Activated T-helper 1 cell treated with anti-CD3 and anti-CD28 coated beads, Interleukin-12 subunit alpha, Interleukin-12 subunit beta, Interleukin-2, Interleukin-4 antibody, amounts not matched to agents 30 ng/mL and 10 ng/mL and 1 ng/mL, durations not matched to agents 14 hours and 24 hours and 36 hours (primary cell): ENCODE measurements around the gene DGKD. TPM values are rescaled to one million over a fixed set of nuclear protein-coding genes. Genes with fewer than 3 reads are reported as not detected.
"Not testable (repeated sequence)": the region's sequence is repeated elsewhere in the genome, so short reads cannot be mapped to it uniquely, and the experiment has no call there.

Experiments used
- DNase-seq: peaks from one replicate; pipeline ENCODE4 v3.0.0; 2021; ENCODE audit warnings: low spot score
- H3K27ac Mint-ChIP-seq: one replicate; pipeline ENCODE4 v1.8.0; 2021; ENCODE audit warnings: mild to moderate bottlenecking, mixed read lengths
- H3K27me3 Mint-ChIP-seq: one replicate; pipeline ENCODE4 v1.8.0; 2022; ENCODE audit warnings: mild to moderate bottlenecking, moderate library complexity, mixed read lengths; ENCODE audit not compliant: insufficient read depth
- H3K36me3 Mint-ChIP-seq: one replicate; pipeline ENCODE4 v1.8.0; 2021; ENCODE audit warnings: low read depth, mixed read lengths
- H3K4me1 Mint-ChIP-seq: one replicate; pipeline ENCODE4 v1.8.0; 2021; ENCODE audit warnings: low read depth, mixed read lengths
- H3K4me3 Mint-ChIP-seq: one replicate; pipeline ENCODE4 v1.8.0; 2021; ENCODE audit warnings: mild to moderate bottlenecking, moderate library complexity, mixed read lengths
- H3K9me3 Mint-ChIP-seq: one replicate; pipeline ENCODE4 v1.8.0; 2021; ENCODE audit warnings: mixed read lengths
- intact Hi-C: fragments of 100-400 bp; cut with micrococcal nuclease; formaldehyde crosslinking; loops from one replicate; pipeline ENCODE4 v1.15.1; 2024
- total RNA-seq: library from RNA; stranded (reverse); gene quantifications from 2 replicates; pipeline ENCODE4 v1.2.3, GENCODE V29; 2022

Gene DGKD
- total RNA-seq, 1 donor from 2014 or later, result 43.7 TPM

DNA sequence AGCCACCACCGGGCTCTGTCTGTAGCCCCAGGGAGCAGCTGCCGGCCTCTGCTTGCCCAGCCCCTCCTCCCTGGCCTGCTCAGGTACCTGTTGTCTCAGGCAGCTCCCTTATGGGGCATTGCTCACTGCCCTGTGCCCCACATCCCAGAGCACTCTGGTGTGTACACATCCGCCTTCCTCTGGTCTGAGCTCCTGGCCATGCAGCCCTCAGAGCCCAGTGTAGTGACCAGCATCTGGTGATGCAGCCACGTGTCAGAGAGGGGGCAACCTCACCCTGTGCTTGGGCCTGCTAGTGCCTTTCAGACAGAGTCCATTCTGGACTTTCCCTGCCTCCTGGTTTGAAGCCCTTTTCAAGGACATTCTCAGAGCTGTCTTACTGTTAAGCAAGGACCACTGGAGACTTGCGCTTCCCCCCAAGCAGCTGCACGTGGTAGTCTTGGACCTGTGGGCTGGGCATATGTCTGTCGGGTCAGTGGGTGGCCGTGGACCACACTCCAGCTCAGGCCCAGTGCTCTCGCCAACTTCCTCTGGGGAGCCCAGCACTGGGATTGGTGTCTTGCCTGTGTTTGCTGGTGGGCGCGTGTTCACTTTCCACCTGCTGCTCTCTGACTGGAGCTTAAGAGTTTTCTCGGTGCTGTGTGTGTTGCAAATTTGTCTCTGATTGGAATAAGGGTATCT is 30.7 kb downstream of the DGKD start:
- Mint-ChIP-seq H3K27ac (peak overlapping the region; percentile 86), H3K27me3 (no peaks in the 10 kb centered on the region), H3K9me3 (no peaks in the 10 kb centered on the region), H3K4me3 (no peak overlapping the region), H3K4me1 (peaks cover 50% of the 10 kb centered on the region), H3K36me3 (peaks cover 10% of the 10 kb centered on the region)
- DNase-seq, result no peak
- intact Hi-C loops, result no loop called here

DNA sequence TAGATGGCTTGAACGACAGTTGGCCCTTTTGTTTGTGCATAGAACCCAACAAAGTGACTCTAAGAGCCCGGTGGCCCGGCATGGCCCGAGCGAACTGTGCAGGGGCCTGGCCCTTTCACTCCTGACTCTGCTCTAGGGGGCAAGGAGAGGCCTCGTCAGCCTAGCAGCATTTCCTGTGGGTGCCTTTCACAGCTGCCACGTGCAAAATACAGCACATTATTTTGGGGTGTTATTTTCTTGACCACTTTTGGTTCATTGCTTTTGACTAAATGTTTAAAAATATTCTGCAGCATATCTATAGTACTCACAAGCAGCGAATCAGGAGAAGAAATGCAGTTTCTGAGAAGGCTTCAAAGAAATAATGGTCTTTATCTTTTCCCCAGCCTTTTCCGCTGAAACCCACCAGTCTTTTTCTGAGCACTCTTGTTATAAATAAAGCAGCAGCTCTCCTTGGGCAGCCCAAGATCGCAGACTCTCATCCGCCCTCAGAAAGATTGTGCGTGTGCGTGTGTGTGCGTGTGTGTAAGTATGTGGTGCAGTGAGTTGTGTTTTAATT is 31.3 kb downstream of the DGKD start:
- Mint-ChIP-seq H3K36me3 (peaks cover 10% of the 10 kb centered on the region), H3K4me1 (peaks cover 50% of the 10 kb centered on the region)
- intact Hi-C loops, result no loop called here

DNA sequence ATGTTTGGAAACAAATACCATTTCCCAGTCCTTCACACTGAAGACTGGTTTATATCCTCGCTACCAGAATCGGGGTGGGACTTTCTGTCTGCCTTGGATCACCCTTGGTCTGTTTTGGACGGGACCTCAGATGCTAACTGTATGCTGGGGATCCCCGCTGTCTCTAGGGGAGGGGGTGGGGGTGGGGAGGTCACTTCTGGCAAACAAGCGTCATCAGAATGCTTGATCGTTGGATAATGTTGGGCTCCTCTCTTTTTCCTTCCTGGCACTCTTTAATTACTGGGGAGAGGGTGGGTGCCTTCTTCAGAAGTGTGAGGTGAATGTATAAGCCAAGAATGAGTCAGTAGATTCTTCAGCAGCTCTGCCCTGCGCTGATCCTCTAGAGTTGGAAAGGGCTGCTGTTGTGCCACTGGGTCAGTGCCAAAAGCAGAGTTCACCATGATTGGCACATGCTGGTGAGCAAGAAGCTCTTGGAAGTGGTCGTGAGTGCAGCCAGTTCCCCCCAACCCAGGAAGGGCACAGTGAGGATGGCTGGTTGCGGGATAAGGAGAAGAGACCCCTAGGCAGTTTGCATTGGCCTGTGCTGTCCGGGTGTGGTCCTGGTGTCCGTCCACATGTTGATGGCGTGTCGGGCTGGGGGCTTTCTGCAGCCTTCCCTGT is 32.2 kb downstream of the DGKD start:
- Mint-ChIP-seq H3K4me1 (peaks cover 42% of the 10 kb centered on the region), H3K4me3 (peak overlapping the region; percentile 12), H3K27me3 (no peaks in the 10 kb centered on the region), H3K9me3 (no peaks in the 10 kb centered on the region), H3K27ac (peak overlapping the region; percentile 86), H3K36me3 (peaks cover 13% of the 10 kb centered on the region)
- no peak for DNase-seq
- intact Hi-C loops, result no loop called here

More for the DNA sequence above, 31.3 kb downstream of the DGKD start:
- DNase-seq, result no peak
- H3K27me3 Mint-ChIP-seq, result no peaks in the 10 kb centered on the region
- H3K9me3 Mint-ChIP-seq, result no peaks in the 10 kb centered on the region
- peak overlapping the region; percentile 86 for H3K27ac Mint-ChIP-seq
- peak overlapping the region; percentile 53 for H3K4me3 Mint-ChIP-seq

DNA sequence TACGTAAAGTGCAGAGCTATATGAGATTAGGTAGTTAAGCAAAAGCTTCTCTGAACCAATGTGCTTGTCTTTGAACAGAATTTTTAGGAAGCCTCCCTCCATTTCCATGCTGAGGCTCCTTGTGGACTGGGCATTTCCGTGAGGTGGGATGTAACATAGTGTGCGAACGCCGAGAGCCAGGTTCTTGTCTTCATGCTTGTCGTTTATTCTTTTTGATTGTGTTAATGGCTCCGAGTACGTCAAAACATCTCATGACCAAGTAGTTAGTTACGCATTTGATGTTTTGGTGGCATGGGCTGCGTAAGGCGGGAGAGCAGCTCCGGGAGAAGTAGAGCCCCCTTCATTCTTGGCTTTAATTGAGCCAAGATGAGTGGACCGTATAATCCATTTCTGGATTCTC is 32.9 kb downstream of the DGKD start:
- Mint-ChIP-seq H3K9me3 (no peaks in the 10 kb centered on the region), H3K27me3 (no peaks in the 10 kb centered on the region), H3K4me3 (no peak overlapping the region), H3K36me3 (peaks cover 16% of the 10 kb centered on the region), H3K27ac (no peak overlapping the region), H3K4me1 (peaks cover 41% of the 10 kb centered on the region)
- intact Hi-C loops, result no loop called here
- no peak for DNase-seq

DNA sequence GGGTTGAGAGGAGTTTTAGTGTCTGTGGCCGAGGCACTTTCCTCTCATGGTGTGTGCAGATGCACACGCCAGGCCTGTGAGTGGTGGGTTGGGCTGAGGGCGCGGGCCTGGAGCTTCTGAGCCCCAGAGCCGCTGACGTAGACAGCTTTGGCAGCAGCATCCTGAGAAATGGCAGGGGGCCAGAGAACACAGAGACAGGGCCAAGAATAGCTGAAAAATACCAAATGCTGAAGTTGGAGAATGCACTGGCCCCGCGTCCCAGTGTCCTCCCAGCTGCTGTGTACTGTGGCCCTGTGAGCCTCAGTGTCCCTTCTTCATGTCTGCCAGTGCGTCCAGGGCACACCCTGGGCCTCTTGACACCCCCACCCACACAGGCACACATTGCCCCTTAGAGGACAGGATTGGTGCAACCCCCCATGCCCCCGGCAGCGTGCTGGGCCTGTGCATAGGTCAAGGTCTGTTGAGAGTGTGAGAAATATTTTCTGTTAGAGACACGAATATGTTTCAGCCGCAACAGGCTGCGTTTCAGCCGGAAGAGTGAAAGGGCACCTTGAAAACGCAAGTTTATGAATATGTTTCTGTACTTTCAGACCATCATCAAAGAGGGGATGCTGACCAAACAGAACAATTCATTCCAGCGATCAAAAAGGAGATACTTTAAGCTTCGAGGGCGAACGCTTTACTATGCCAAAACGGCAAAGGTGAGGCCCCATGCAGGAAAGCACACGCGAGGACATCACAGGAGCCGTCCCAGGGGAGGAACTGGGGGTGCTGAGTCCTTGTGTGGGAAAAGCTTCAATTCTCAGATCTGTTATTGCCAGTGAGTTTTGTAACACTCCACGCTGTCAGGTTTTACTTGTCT is 33.6 kb downstream of the DGKD start:
- Mint-ChIP-seq H3K27ac (no peak overlapping the region), H3K4me1 (peaks cover 35% of the 10 kb centered on the region), H3K9me3 (no peaks in the 10 kb centered on the region), H3K36me3 (peaks cover 14% of the 10 kb centered on the region), H3K27me3 (no peaks in the 10 kb centered on the region), H3K4me3 (no peak overlapping the region)
- intact Hi-C loops, result no loop called here
- DNase-seq, result no peak

DNA sequence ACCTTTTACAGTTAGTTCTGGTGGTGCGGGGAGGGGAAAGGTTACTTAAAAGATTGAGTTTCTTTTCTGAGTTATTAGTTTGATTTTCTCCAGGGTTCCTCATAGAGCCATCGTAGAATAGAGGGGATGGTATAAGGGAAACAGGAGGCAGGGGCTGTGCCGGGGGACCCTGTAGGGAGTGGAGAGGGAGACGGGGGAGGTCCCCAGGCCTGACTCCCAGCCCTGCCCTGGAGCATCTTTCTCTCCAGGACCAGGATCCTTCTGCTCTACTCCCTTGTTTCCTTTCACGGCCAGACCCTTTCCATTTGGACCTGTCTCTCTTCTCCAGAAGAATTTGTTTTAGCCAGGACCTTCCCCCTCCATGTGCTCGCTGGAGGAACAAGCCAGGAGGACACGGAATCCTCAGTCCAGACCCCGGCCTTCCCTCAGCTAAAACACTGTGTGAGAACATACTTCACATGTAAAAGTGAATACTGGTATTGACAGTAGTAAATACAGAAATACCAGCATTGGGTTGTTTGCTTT is 35.4 kb downstream of the DGKD start:
- no peak overlapping the region for H3K4me3 Mint-ChIP-seq
- H3K4me1 Mint-ChIP-seq, result peaks cover 27% of the 10 kb centered on the region
- no peak for DNase-seq
- no peaks in the 10 kb centered on the region for H3K9me3 Mint-ChIP-seq
- no peaks in the 10 kb centered on the region for H3K27me3 Mint-ChIP-seq
- H3K27ac Mint-ChIP-seq, result no peak overlapping the region
- intact Hi-C loops, result no loop called here
- peaks cover 9% of the 10 kb centered on the region for H3K36me3 Mint-ChIP-seq

DNA sequence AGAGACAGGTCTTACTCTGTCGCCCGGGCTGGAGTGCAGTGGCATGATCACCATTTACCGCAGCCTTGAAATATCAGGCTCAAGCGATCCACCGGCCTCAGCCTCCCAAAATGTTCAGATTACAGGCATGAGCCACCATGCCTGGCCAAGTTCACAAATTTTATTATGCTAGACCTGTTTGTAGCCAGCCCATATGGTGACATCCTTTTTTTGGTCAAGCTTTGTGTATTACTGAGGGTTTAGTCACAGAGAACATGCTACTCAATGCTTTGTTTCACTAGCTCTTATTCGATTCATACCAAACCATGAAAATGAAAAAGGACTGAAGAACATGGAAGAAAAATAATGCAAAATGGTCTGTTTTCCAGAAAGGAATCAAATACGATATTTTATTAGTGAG is 41.4 kb downstream of the DGKD start:
- Mint-ChIP-seq H3K9me3 (no peaks in the 10 kb centered on the region), H3K27me3 (no peaks in the 10 kb centered on the region), H3K4me1 (peaks cover 28% of the 10 kb centered on the region), H3K4me3 (no peak overlapping the region), H3K36me3 (peaks cover 28% of the 10 kb centered on the region), H3K27ac (no peak overlapping the region)
- intact Hi-C loops, result no loop called here
- no peak for DNase-seq

DNA sequence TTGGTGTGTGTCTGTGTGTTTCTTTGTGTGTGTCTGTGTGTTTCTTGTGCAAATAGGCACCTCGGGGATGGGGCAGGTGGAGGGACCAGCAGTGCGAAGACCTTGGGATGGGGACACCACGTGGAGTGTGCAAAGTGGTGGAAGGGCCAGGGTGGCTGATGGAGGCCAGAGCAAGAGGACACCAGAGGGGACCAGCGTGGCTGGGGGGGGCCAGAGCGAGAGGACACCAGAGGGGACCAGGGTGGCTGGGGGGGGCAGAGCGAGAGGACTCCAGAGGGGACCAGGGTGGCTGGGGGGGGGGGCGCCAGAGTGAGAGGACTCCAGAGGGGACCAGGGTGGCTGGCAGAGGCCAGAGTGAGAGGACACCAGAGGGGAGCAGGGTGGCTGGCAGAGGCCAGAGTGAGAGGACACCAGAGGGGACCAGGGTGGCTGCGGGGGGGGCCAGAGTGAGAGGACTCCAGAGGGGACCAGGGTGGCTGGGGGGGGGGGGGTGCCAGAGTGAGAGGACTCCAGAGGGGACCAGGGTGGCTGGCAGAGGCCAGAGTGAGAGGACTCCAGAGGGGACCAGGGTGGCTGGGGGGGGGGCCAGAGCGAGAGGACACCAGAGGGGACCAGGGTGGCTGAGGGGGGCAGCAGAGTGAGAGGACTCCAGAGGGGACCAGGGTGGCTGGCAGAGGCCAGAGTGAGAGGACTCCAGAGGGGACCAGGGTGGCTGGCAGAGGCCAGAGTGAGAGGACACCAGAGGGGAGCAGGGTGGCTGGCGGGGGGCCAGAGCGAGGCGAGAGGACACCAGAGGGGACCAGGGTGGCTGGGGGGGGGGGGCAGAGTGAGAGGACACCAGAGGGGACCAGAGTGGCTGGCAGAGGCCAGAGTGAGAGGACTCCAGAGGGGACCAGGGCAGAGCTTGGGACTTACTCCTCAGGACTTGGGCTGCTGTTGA is 42.7 kb downstream of the DGKD start:
- DNase-seq, H3K9me3 Mint-ChIP-seq, H3K27me3 Mint-ChIP-seq, H3K4me3 Mint-ChIP-seq, intact Hi-C loops, H3K27ac Mint-ChIP-seq: not testable (repeated sequence)
- peaks cover 34% of the 10 kb centered on the region for H3K4me1 Mint-ChIP-seq
- peaks cover 23% of the 10 kb centered on the region for H3K36me3 Mint-ChIP-seq

DNA sequence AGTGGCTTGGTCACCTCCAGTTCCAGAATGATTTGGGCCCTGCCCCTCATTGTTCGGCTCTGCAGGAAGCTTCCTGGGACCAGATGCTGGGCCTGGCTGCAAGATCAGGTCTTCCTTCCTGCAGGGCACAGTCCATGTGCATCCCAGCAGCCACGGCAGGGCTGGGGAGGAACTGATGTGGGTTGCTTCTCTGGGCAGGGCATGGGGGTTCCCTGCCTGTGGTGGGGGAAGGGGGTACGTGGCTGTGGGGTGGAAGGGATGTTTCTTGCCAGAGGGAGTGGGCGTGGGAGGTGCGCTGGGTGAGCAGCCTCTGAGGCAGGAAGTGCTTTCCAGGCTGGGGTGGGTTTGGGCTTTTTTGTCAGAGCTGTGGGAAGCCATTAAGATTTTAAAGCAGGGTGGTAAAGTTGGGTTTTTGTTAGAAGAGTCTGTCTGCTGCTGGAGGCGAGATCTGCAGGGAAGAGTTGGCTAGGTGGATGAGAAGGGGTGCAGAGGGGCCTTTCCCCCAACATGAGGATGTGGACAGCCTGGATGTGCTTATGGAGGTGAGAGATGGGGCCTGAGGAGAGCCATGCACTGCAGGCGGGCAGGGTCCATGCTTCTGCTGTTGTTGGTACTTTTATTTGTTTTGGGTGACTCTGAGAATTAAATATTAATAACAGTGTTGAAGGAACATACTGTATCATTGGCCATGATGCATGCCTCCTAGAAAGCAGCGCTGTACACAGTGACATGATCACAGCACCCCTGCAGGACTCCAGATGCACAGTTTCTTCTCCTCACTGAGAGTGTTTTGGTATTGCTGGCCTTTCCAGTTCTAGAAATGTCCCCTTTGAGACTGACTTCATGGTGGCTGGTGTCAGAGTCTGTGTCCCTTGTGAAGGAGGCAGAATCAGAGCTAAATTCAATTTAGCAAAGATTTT is 45.3 kb downstream of the DGKD start:
- peak; percentile 37 for DNase-seq
- Mint-ChIP-seq H3K36me3 (peaks cover 28% of the 10 kb centered on the region), H3K27ac (peak overlapping the region; percentile 87), H3K4me3 (peak overlapping the region; percentile 45), H3K4me1 (peaks cover 51% of the 10 kb centered on the region), H3K9me3 (no peaks in the 10 kb centered on the region), H3K27me3 (no peaks in the 10 kb centered on the region)
- intact Hi-C loops, result loop anchor here (5.0 kb wide), 1 partner anchor 47 kb away; the partner anchor contains the start of gene DGKD

DNA sequence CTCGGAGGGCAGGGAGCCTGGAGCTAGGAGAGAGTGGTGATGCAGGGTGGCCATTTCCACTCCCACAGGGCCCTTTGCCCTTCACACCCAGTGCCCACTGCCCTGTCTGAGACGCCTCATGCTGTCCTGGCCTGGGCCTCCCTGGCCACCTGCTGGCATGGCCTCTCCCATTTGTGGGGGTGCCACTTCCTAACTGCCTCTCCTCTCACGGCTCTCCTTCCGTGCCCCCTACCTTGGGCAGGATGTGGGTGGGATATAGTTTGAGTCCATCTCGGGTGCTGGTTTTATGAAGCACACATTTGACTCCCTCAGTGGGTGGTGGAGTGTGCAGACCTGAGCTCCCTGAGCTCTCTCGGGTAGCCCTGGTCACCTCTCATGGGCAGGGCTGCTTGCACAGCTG is 46.0 kb downstream of the DGKD start:
- intact Hi-C loops, result loop anchor here (5.0 kb wide), 1 partner anchor 48 kb away; the partner anchor contains the start of gene DGKD
- no peak for DNase-seq

DNA sequence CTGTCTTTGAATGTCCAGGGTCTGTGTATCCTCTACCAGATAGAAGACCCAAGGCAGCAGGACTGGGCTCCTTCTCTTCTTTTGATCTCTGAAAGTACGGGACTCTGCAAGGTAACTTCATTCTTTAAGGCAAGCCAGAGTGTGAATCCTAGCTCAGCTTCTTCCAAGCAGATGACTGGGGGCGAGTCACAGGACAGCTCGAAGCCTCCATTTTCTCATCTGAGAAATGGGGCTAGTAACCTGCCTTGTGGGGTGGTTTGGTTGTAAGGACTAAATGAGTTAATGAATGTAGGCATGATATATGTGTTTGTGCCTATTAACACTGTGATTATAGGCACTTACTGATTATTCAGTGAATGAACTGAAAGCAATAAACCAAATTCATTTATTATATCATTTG is 46.7 kb downstream of the DGKD start:
- intact Hi-C loops, result loop anchor here (5.0 kb wide), 1 partner anchor 49 kb away; the partner anchor contains the start of gene DGKD
- DNase-seq, result no peak
- peaks cover 52% of the 10 kb centered on the region for H3K4me1 Mint-ChIP-seq

More for the DNA sequence above, 46.0 kb downstream of the DGKD start:
- H3K27me3 Mint-ChIP-seq, result no peaks in the 10 kb centered on the region
- no peaks in the 10 kb centered on the region for H3K9me3 Mint-ChIP-seq
- peak overlapping the region; percentile 55 for H3K27ac Mint-ChIP-seq
- H3K4me1 Mint-ChIP-seq, result peaks cover 56% of the 10 kb centered on the region
- H3K36me3 Mint-ChIP-seq, result peaks cover 27% of the 10 kb centered on the region
- H3K4me3 Mint-ChIP-seq, result peak overlapping the region; percentile 26

More for the DNA sequence above, 46.7 kb downstream of the DGKD start:
- H3K4me3 Mint-ChIP-seq, result no peak overlapping the region
- no peak overlapping the region for H3K27ac Mint-ChIP-seq
- no peaks in the 10 kb centered on the region for H3K9me3 Mint-ChIP-seq
- H3K27me3 Mint-ChIP-seq, result no peaks in the 10 kb centered on the region
- H3K36me3 Mint-ChIP-seq, result peaks cover 24% of the 10 kb centered on the region
